GM12878 (cell line): Measurements from ENCODE around the gene PHKB. TPM values are rescaled to one million over a fixed set of nuclear protein-coding genes. Genes with fewer than 3 reads are reported as not detected.

ENCODE experiments used
- ATAC-seq: fragments of 200-7000 bp; cut with Tn5 transposase; 3 replicates; pipeline ENCODE4 v1.9.1; 2020; ENCODE audit warnings: mild to moderate bottlenecking, moderate library complexity
- BruUV-seq: library from RNA; stranded (reverse); fragments of 400-500 nt; replicated peaks from 2 replicates; lab custom pipeline; 2021; lab: Mats Ljungman, UMichigan
- CTCF ChIA-PET: fragments of 300-600 bp; sonication (Branson Sonifier 250); formaldehyde crosslinking; extraction: SDS; loops from one replicate; lab custom pipeline; 2021; ENCODE audit warnings: inconsistent platforms; lab: Yijun Ruan, JAX
- POLR2A ChIA-PET: fragments of 350-600 bp; formaldehyde crosslinking; extraction: SDS; loops from one replicate; lab custom pipeline; 2021; ENCODE audit warnings: inconsistent platforms; lab: Charles Lee
- RAD21 ChIA-PET: fragments of 300-600 bp; sonication (Branson Sonifier 250); formaldehyde crosslinking; loops from one replicate; lab custom pipeline; 2023; ENCODE audit warnings: antibody characterized with exemption; ENCODE audit not compliant: unreplicated experiment; lab: Charles Lee
- SMC1A ChIA-PET: fragments of 300-600 bp; sonication (Branson Sonifier 250); formaldehyde crosslinking; loops from one replicate; lab custom pipeline; 2023; ENCODE audit not compliant: unreplicated experiment, uncharacterized antibody; lab: Charles Lee
- DNase-seq: peaks from one replicate; pipeline ENCODE4 v3.0.0-alpha.2; 2011; ENCODE audit warnings: low read depth, low spot score
- FAIRE-seq: peaks from 3 replicates; lab custom pipeline; 2011; peaks lifted over from hg19 to GRCh38; lab: Jason Lieb, UNC
- H2AFZ ChIP-seq: 2 replicates; pipeline ENCODE4 v1.6.0; 2011; ENCODE audit warnings: low read depth, low read length, control low read depth; ENCODE audit not compliant: control insufficient read depth
- H3K27ac ChIP-seq: 2 replicates; pipeline ENCODE4 v1.5.1; 2011; ENCODE audit warnings: control low read depth; ENCODE audit not compliant: control insufficient read depth, insufficient read depth
- H3K27me3 ChIP-seq, 2 experiments: replicated peaks in 1 of 2; 2 replicates each; pipeline versions ENCODE4 v1.6.0 to v1.6.1; 2011; ENCODE audit warnings: low read length in 1 of 2; ENCODE audit not compliant: control insufficient read depth in 2 of 2, insufficient read depth in 2 of 2
- H3K36me3 ChIP-seq, 2 experiments: 2 replicates each; pipeline ENCODE4 v1.5.1; 2011; ENCODE audit warnings: low read length in 1 of 2; ENCODE audit not compliant: control insufficient read depth in 2 of 2, insufficient read depth in 2 of 2
- H3K4me1 ChIP-seq: 2 replicates; pipeline ENCODE4 v1.6.1; 2011; ENCODE audit warnings: mild to moderate bottlenecking, low read length, moderate library complexity, mixed read lengths; ENCODE audit not compliant: control insufficient read depth, insufficient read depth
- H3K4me2 ChIP-seq: 2 replicates; pipeline ENCODE4 v1.6.0; 2011; ENCODE audit warnings: control low read depth; ENCODE audit not compliant: control insufficient read depth, insufficient read depth
- H3K4me3 ChIP-seq: fragments of 200-600 bp; sonication (generic); 2 replicates; pipeline ENCODE4 v1.5.1; 2016
- H3K79me2 ChIP-seq: 2 replicates; pipeline ENCODE4 v1.6.0; 2011; ENCODE audit warnings: low read length; ENCODE audit not compliant: control insufficient read depth, insufficient read depth
- H3K9ac ChIP-seq: 2 replicates; pipeline ENCODE4 v1.8.0; 2011; ENCODE audit warnings: low read length, control low read depth, mixed read lengths; ENCODE audit not compliant: control insufficient read depth, insufficient read depth
- H3K9me3 ChIP-seq: replicated peaks from 3 replicates; pipeline ENCODE4 v1.5.1; 2011; ENCODE audit warnings: mild to moderate bottlenecking, low read length; ENCODE audit not compliant: control insufficient read depth, insufficient read depth
- H4K20me1 ChIP-seq: 2 replicates; pipeline ENCODE4 v1.6.0; 2011; ENCODE audit not compliant: control insufficient read depth, insufficient read depth
- ATF3 ChIP-seq: IDR thresholded peaks from 2 replicates; pipeline ENCODE4 v1.6.1; 2011; ENCODE audit warnings: low read depth, mild to moderate bottlenecking, low read length, moderate library complexity, borderline replicate concordance; ENCODE audit errors: extremely low read depth
- BMI1 ChIP-seq: fragments of 450-650 bp; IDR thresholded peaks from 2 replicates; pipeline ENCODE4 v1.6.1; 2016; ENCODE audit warnings: mild to moderate bottlenecking, moderate library complexity, borderline replicate concordance
- CREM ChIP-seq: IDR thresholded peaks from 2 replicates; pipeline ENCODE4 v1.6.1; 2014; ENCODE audit warnings: antibody characterized with exemption, low read depth
- ETV6 ChIP-seq, 2 experiments: fragments of 450-650 bp in 1 of 2; IDR thresholded peaks in 1 of 2; conservative IDR thresholded peaks in 1 of 2; 2 replicates each; pipeline ENCODE4 v1.6.1; 2014; ENCODE audit warnings: antibody characterized with exemption in 1 of 2, borderline replicate concordance in 1 of 2, low read depth in 1 of 2, mild to moderate bottlenecking in 1 of 2, moderate library complexity in 1 of 2
- HCFC1 ChIP-seq: fragments of 150-350 bp; IDR thresholded peaks from 2 replicates; pipeline ENCODE4 v1.6.1; 2014; ENCODE audit warnings: low read length
- KDM1A ChIP-seq: fragments of 200-600 bp; sonication (generic); IDR thresholded peaks from 2 replicates; pipeline ENCODE4 v1.6.1; 2016; ENCODE audit warnings: borderline replicate concordance
- MXI1 ChIP-seq: fragments of 150-350 bp; IDR thresholded peaks from 2 replicates; pipeline ENCODE4 v1.6.1; 2011; ENCODE audit warnings: low read depth, mild to moderate bottlenecking, inconsistent platforms, low read length, improper control_type of control experiment
- MYC ChIP-seq: IDR thresholded peaks from 2 replicates; pipeline ENCODE4 v1.6.1; 2011; ENCODE audit warnings: mild to moderate bottlenecking, low read length, moderate library complexity, inconsistent platforms; ENCODE audit not compliant: insufficient read depth, insufficient replicate concordance, insufficient read length, severe bottlenecking
- RELB ChIP-seq: fragments of 450-650 bp; IDR thresholded peaks from 2 replicates; pipeline ENCODE4 v1.6.1; 2017; ENCODE audit warnings: low read depth, mild to moderate bottlenecking, moderate library complexity
- RFX5 ChIP-seq: IDR thresholded peaks from 2 replicates; pipeline ENCODE4 v1.6.1; 2011; ENCODE audit warnings: low read depth, low read length, improper control_type of control experiment
- SMAD1 ChIP-seq: fragments of 450-650 bp; IDR thresholded peaks from 2 replicates; pipeline ENCODE4 v1.6.1; 2018; ENCODE audit warnings: mild to moderate bottlenecking, low read depth; ENCODE audit not compliant: partially characterized antibody
- YY1 ChIP-seq: IDR thresholded peaks from 2 replicates; pipeline ENCODE4 v1.6.1; 2011; ENCODE audit warnings: low read depth, mild to moderate bottlenecking, low read length
- ZBED1 ChIP-seq: IDR thresholded peaks from 2 replicates; pipeline ENCODE4 v1.6.1; 2016; ENCODE audit warnings: borderline replicate concordance
- ZBTB4 ChIP-seq: fragments of 450-650 bp; formaldehyde crosslinking; IDR thresholded peaks from 2 replicates; pipeline ENCODE4 v1.4.0; 2022; ENCODE audit warnings: mild to moderate bottlenecking, moderate library complexity
- WGBS: methylation state at CpG from one replicate; pipeline ENCODE4 v1.1.6; 2016; ENCODE audit warnings: low lambda C conversion rate; ENCODE audit not compliant: insufficient replicate concordance, insufficient coverage; ENCODE audit errors: missing lambda C conversion rate; 5-methylcytosine and 5-hydroxymethylcytosine counted together
- in situ Hi-C: fragments of 300-500 bp; cut with MboI; formaldehyde crosslinking; loops from 9 replicates; pipeline ENCODE4 v1.14.3; 2018; ENCODE audit warnings: mixed read lengths
- intact Hi-C: fragments of 100-400 bp; cut with micrococcal nuclease; formaldehyde crosslinking; loops from one replicate; pipeline ENCODE4 v1.14.2; 2022; ENCODE audit not compliant: unreplicated experiment
- polyA plus RNA-seq, 11 experiments: library from polyadenylated mRNA; depleted of rRNA in 4 of 11; unstranded in 6 of 11; stranded (reverse) in 5 of 11; fragments of >200 nt; fragmentation: Nextera tagmentation in 4 of 11; fragmentation: Illumina TruSeq in 1 of 11; extraction: Ambion mirVana in 4 of 11; extraction: Trizol in 1 of 11; gene quantifications; 1 replicate in 1 of 11; 2 replicates in 10 of 11; pipeline versions ENCODE4 v1.2.1 to v1.2.3, GENCODE V29; 2011 to 2016; ENCODE audit warnings: inconsistent platforms in 2 of 11, missing spikeins in 2 of 11, low read depth in 1 of 11
- total RNA-seq, 4 experiments: library from RNA; depleted of rRNA in 3 of 4; stranded (reverse); fragments of >200 nt in 3 of 4; fragmentation: Illumina TruSeq in 1 of 4; extraction: Trizol in 1 of 4; gene quantifications; 2 replicates each; pipeline versions ENCODE4 v1.2.1 to v1.2.3, GENCODE V29; 2013 to 2021

Gene PHKB
- total and polyA plus RNA-seq, 10 of the 15 experiments (the other 5 are each of a cell fraction or from before 2014, with no cell fraction given): 14.2 to 65.6 (median 37.0) TPM

- Histone ChIP-seq H3K27ac (no peak overlapping the region), H3K4me3 (no peak overlapping the region), H3K36me3 (peaks cover 0 to 18% of the 10 kb centered on the region in 2 experiments; a peak in 2 of 4 replicates), H3K4me2 (no peak overlapping the region), H3K27me3 (no peaks in the 10 kb centered on the region), H4K20me1 (no peaks in the 10 kb centered on the region), H3K9me3 (no peaks in the 10 kb centered on the region; the same call in 2 of the 3 replicates), H2AFZ (no peak overlapping the region), H3K79me2 (no peaks in the 10 kb centered on the region), H3K9ac (no peak overlapping the region), H3K4me1 (no peaks in the 10 kb centered on the region)
- intact Hi-C loops (no loop called here), in situ Hi-C loops (no loop called here)
- ChIA-PET RAD21 (no interaction called here), POLR2A (no interaction called here), SMC1A (interaction anchor here (0.7 to 0.8 kb wide), 2 partner anchors 40 to 208 kb away, joined by 3 read pairs; no protein-coding TSS in a partner anchor), CTCF (interaction anchor here (1.1 kb wide), 1 partner anchor 14 kb away, joined by 3 read pairs; no protein-coding TSS in a partner anchor)
- ATAC-seq (no peak), FAIRE-seq (no peak), DNase-seq (no peak)
- 74% methylated on average over 4 of the region's 4 CpGs for WGBS
- BruUV-seq: no TSS peak
- TF ChIP-seq RFX5 (no peak), ZBTB4 (no peak), ZBED1 (no peak), ETV6 (conservative IDR thresholded peaks at IDR 0.05 in 1 of 2, IDR thresholded peaks at IDR 0.05 in 1 of 2; ENCODE audit: borderline replicate concordance in 1 of 2, low read depth in 1 of 2) (no peak), MYC (no peak), RELB (no peak), ATF3 (no peak), HCFC1 (no peak), KDM1A (no peak), CREM (no peak), YY1 (no peak), MXI1 (no peak), SMAD1 (no peak), BMI1 (no peak)
Observed at GRCh38 chr16:47676635-47677177, 215.6 kb downstream of the PHKB start.
